Measurements from ENCODE around the gene NLRX1.

DNA sequence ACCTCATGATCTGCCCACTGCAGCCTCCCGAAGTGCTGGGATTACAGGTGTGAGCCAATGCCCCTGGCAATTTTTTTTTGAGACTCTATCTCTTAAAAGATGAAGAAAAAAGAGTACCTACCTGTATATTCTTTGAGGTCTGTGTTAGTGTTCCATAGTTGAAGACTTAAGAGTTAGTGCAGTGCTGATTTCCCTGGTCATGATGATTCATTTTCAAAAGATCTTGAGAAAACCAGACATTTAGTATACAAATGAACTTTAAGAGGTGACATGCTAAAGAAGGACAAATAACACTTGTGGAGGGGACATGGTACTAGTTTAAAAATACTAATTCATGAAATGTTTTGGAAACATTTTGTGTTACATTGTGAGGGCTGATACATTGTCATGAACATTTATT lies 55.3 kb downstream of the NLRX1 start:
- TF ChIP-seq, protein P1, sequence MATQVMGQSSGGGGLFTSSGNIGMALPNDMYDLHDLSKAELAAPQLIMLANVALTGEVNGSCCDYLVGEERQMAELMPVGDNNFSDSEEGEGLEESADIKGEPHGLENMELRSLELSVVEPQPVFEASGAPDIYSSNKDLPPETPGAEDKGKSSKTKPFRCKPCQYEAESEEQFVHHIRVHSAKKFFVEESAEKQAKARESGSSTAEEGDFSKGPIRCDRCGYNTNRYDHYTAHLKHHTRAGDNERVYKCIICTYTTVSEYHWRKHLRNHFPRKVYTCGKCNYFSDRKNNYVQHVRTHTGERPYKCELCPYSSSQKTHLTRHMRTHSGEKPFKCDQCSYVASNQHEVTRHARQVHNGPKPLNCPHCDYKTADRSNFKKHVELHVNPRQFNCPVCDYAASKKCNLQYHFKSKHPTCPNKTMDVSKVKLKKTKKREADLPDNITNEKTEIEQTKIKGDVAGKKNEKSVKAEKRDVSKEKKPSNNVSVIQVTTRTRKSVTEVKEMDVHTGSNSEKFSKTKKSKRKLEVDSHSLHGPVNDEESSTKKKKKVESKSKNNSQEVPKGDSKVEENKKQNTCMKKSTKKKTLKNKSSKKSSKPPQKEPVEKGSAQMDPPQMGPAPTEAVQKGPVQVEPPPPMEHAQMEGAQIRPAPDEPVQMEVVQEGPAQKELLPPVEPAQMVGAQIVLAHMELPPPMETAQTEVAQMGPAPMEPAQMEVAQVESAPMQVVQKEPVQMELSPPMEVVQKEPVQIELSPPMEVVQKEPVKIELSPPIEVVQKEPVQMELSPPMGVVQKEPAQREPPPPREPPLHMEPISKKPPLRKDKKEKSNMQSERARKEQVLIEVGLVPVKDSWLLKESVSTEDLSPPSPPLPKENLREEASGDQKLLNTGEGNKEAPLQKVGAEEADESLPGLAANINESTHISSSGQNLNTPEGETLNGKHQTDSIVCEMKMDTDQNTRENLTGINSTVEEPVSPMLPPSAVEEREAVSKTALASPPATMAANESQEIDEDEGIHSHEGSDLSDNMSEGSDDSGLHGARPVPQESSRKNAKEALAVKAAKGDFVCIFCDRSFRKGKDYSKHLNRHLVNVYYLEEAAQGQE (IDR thresholded peaks at IDR 0.05; ENCODE audit: insufficient read depth in 1 of 2, low read depth in 2 of 2, low read length in 2 of 2) = no peak
- TF ChIP-seq TAF1 (IDR thresholded peaks at IDR 0.05; ENCODE audit: borderline replicate concordance, insufficient read depth, low read length) = no peak
